NCI-H82 treated with DMSO at 0.1 percent for 48 hours (cell line): Measurements from ENCODE around the gene RAX2.
A peak's percentile ranks its signal among the peaks of the same experiment; 100 is the strongest.

Source experiments
- DNase-seq: peaks from one replicate; lab custom pipeline; 2025; ENCODE audit not compliant: unreplicated experiment; lab: John Stamatoyannopoulos, UW

RAX2 gene

DNA sequence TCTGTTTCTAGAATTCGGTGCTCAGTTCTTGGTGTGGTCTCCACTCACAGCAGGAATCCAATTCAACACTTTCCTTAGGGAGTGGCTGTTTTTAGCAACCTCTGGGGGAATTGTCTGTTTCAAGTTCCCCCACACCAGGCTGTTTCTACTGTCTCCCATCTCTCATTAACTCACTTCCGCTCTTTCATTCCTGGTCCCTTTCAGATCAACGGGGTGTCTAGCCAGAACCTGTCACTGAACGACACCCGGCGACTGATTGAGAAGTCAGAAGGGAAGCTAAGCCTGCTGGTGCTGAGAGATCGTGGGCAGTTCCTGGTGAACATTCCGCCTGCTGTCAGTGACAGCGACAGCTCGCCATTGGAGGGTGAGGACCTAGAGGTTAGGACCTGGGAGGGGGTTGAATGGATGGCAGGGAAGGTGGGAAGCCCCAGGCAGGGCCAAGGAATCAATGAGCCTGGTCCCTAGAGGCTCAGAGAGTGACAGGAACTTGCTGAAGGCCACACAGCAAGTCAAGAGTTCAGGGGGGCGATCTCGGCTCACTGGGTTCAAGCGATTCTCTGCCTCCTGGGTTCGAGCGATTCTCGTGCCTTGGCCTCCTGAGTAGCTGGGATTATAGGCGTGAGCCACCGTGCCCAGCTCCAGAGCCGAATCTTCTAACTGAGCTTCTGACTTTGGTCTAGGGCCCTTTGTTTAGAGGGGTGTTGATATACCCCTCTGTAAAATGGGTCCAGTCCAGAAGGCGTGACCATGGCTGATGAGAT is 38.3 kb downstream of the RAX2 start:
- no peak for DNase-seq

DNA sequence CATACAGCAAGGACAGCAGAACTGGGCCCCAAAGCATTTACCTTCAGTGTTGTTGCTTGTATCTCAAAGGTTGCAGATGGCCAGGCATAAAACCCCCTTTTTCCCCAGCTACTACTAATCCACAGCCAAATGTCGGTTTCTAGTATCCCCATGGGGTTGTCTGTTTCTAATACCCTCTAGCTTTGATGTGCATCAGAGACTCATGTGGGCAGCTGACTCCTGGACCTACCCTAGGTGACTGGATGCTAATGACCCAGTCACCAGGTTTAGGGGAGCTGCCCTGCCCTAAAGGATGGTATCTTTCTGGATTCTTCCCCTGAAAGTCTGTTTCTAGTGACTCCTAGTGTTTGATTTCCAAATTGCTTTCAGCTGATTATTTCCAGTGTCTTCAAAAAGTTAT is 39.9 kb downstream of the RAX2 start:
- no peak for DNase-seq

DNA sequence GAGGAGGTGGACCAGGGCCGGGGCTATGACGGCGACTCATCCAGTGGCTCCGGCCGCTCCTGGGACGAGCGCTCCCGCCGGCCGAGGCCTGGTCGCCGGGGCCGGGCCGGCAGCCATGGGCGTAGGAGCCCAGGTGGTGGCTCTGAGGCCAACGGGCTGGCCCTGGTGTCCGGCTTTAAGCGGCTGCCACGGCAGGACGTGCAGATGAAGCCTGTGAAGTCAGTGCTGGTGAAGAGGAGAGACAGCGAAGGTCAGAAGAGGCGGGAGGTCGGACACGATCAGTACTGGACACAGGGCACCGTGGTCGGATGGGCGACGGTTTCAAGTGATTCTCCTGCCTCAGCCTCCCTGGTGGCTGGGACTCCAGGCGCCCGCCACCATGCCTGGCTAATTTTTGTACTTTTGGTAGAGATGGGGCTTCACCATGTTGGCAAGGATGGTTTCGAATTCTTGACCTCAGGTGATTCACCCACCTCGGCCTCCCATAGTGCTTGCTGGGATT is 41.5 kb downstream of the RAX2 start:
- no peak for DNase-seq

DNA sequence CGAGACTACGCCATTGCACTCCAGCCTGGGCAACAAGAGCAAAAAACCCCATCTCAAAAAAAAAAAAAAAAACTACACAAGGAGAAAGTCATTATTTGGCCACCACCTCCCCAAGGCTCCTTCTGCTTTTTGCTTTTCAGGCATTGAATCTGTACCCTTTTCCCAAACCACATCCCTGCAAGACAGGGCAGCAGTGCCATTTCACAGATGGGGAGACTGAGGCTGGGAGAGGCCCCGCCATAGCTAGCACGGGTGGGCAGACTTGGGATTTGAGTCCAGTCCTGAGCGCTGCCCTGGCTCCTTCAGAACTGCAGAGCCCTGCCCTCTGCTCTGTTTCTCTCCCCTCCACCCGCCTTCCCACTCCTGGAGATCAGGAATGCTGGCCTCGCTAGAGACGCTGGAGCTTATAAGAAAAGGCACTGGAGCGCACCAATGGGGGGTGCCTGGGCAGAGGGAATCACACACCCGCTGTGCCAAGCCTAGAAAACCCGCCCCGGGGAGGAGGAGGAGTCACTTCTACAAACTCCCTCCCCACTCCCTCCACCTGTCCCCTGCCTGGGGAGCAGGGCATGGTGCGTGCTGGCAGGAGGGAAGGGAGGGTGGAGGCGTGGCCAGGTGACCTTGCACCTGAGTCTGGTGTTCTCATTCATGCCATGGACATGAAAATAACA is 46.3 kb downstream of the RAX2 start:
- no peak for DNase-seq

DNA sequence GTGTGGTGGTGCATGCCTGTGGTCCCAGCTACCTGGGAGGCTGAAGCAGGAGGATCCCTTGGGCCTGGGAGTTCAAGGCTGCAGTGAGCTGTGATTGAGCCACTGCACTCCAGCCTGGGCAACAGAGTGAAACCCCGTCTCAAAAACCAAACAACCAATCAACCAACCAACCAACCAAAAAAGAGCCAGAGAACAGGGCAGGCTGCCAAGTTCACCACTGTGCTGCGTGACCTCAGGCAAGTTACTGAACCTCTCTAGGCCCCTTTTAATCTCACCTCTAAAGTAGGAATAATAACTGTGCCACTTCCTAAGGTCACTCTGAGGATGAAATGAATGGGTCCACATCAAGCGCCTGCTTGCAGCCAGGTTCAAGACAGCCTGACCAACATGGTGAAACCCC is 46.9 kb downstream of the RAX2 start:
- DNase-seq, result no peak

DNA sequence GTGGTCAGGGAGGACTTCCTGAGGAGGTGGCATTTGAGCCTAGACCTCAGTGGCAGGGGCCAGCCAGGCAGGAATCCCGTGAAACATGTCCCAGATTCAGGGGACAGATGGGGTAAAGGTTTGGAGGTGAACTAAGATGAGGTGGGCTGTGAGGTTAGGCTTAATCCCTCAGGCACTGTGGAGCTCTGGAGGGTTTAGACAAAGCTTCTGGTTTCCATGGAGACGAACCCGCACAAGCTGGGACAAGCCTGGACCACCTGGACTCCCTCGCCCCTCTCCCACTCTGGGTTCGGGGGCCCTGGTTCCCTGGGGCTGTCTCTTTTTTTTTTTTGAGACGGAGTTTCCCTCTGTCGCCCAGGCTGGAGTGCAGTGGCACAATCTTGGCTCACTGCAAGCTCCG is 48.1 kb downstream of the RAX2 start:
- DNase-seq, result no peak

DNA sequence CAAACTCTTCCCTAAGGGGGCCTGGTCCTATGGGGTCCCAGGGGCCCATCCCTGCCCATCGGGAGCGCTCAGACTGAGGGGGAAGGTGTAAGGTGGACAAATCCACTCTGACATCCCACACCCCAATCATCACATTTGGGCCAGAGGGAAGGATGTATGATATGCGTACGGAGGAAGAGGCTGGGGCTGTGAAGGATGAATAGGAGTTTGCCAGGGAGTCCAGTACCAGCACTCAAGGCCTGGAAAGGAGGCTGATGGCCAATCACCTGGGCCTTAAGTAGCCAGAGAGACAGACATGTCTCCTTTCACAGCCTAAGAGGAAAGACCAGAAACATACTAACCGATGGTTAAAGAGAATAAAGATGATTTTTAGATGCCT is 48.9 kb downstream of the RAX2 start:
- no peak for DNase-seq

DNA sequence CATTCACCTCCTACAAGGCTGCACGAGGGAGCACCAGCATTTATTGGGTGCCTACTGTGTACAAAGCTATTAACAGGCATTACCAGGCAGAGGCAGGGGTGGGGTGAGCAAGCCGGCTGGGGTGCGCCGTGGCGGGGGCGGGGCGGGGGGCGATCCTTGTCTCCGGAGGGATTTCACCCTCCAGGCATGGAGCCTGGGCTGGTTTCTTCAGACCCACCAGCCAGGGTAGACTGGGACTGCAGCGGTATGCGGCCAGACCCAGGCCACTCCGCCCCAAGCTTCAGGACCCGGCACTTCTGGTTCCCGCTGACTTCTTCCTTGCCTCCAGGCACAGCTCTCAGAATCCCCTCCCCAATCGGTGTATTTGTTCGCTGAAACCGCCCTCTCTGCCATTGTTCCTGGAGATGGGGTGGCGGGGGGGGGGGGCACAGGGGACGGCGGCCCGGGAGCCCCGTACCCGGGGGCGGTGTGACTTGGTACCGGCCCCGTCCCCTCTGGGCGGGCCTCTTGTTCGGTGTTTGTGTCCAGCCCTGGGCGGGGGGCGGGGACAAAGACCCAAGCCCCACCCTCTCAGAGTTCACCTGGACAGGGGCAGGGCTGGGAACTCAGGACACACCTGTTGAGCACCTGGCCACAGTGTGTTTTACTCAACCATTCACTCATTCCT is 49.5 kb downstream of the RAX2 start:
- DNase-seq, result no peak

DNA sequence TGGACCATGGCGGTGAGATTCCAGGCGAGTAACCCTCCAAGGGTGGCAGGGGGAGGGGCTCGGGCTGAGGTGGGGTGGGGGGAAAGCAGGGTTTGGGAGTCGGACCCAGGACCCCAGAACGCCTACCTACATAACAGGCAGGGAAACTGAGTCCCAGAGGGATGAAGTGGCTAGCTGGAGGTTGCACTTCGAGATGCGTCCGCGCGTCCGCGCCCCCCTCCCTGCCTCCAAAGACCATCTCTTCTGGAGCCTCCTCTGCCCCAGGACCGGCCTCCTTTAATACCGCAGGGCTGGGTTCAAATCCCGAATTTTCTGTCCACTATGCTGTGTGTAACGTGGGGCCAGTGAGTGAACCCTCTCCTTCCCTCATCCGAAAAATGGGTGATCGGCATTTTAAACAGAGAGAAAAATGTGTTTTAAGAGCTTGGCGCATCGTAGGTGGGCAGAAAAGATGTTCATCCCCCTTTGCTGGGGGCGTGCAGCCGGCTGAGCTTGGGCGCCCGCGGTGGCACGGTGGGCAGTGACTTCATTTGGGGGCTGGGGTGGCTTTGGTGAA is 50.1 kb downstream of the RAX2 start:
- no peak for DNase-seq

DNA sequence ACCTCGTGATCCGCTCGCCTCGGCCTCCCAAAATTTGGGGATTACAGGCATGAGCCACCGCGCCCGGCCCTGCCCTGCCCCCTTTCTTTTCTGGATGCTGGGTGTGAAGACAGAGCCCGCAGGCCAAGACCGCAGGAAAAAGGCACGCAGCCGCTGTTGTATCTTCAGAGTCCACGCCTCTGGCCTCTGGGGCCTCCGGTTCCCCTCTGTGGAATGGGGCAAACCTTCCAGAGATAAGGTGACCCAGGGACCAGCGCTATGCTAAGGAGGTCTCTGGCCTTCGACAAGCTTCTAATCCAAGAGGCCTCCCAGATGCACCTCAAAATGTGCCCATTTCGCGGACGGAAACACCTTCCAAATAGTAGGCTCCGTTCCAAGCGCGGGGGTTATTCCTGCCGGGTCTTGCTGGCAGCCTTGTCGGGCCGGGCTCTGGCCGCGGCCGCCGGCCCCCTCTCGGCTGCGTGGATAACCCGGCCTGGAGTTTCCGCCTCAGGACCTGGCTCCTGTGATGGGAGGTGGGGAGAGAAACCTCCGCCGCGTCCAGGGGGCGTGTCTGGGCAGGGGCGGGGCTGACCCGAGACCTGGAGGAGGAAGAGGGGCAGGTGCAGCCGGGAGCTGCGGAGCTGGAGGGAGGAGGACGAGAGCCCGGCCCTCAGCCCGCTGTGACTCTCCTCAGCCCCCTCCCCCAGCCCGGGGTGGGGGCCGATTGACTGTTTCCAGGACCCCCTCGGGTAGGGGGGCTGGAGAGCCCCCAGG is 50.7 kb downstream of the RAX2 start:
- DNase-seq, result peak; percentile 44

DNA sequence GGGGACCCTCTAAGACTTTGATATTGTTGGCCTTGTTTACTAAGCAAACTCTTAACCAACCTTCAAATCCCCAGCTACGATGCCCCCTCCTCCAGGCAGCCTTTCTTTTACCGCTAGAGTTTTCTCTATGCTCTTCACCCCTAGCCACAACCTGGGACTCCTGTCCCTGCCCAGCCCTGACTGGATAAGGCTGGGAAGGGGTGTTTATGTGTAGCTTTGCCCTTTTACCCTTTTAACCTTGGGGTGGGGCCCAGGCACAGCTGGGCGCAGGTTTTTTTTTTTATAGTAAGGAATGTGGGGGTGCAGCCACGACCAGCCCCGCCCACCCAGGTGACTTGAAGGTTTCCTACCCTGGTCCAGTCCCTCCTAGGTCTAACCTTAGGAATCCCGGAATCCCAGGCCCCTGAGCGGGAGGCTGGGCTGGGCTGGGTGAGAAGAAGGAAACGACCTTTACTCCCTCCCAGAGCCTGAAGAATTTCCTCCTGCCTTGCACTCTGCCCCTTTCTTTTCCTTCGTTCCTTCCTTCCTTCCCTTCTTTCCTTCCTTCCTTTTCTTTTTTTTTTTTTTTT is 51.6 kb downstream of the RAX2 start:
- no peak for DNase-seq

DNA sequence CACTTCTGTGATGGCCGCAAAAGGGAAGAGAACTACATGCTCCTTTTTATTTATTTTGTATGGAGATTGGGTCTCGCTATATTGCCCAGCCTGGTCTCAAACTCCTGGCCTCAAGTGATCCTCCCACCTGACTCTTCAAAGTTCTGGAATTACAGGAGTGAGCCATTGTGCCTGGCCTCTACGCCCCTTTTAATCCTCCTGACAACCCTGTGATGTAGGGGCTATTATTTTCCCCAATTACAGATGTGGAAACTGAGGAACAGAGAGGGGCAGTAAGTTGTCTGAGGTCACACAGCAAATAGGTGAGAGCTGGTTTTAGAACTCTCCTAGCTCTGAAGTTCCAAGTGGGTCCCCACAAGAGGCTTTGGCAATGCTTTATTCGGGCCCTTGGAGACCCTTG is 52.2 kb downstream of the RAX2 start:
- no peak for DNase-seq
